CD4-positive, alpha-beta T cell treated with Interleukin-17A for 1 hour (primary cell): ENCODE measurements around the gene MACROD2.
"Not testable (repeated sequence)": the region's sequence is repeated elsewhere in the genome, so short reads cannot be mapped to it uniquely, and the experiment has no call there.

Experiments used
- DNase-seq: peaks from one replicate; pipeline ENCODE4 v3.0.0-alpha.2; 2020

MACROD2 gene

DNA sequence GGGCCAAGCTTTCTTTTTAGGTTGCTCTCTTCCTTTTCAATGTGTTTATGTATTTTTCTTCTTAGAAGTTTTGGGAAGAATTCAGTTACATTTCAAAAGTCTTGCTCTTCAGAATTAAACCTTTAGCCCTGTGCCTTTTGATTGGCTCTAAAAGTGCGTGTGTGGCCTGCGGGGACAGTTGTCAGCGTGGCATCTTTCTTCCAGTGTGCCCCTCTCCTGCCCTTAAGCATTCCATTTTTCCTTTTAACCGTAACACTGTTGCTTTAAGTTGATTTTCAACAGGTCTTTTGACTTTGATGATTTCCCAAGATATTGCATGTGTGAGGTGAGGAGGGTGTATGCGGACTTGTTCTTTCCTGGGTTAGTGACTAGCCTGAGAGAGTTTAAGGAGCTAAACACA is 1341.2 kb downstream of the MACROD2 start:
- no peak for DNase-seq

DNA sequence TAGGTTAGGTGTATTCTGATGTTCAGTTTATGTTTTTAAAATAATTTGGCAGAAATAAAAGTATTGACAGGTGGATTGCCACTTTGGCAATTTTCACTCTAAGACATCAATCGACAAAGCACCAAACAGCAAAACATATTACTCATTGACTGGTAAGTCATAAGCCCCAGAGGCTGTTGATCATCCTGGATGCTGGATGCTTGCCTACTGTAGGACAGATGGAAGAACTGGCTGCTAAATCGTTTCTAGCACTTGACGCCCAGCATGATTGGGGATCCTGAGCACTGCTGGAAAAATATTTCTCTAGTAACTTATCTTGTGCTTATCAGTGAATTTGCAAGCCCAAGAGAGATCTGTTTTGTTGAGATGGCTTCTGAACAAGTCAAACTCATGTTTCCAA is 1343.9 kb downstream of the MACROD2 start:
- DNase-seq, result no peak

- no peak for DNase-seq
Measured at GRCh38 chr20:15342991-15343523, 1347.7 kb downstream of the MACROD2 start.

DNA sequence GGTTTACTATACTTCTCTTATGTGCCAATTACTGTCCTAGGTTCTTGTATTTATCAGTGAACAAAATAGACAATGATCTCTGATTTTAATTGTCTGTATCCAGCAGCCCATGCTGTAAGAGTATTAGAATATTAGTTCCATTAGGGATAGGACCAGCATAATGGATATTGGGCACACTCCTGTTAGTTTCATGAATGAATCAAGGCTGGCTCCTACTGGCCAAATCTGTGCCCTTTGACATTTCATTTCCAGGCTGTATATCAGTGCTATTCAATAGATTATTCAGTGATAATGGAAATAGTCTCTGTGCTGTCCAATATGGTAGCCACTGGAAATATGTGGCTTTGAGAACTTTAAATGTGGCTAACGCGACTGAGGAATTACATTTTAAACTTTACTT is 1350.0 kb downstream of the MACROD2 start:
- DNase-seq, result no peak

GRCh38 chr20:15346657-15347280 is 1351.5 kb downstream of the MACROD2 start:
- no peak for DNase-seq

GRCh38 chr20:15359056-15359455 is 1363.7 kb downstream of the MACROD2 start:
- DNase-seq, result no peak

DNA sequence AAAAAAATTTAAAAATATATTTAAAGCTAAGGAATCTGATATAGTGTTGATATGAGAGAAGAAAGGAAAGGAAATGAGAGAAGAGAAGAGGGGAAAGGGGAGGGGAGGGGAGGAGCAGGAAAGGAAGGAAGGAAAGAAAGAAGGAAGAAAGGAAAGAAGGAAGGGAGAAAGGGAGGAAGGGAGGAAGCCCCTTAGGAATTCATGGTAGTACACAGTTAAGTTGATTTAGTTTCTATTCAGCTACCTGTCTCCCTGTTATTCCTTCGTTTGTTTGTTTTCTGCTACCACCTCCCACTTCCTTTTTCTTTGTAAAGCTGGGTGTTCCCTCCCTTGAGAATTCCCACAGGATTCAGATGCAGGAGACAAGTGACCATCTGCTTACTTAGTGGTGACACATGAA is 1367.5 kb downstream of the MACROD2 start:
- no peak for DNase-seq

DNA sequence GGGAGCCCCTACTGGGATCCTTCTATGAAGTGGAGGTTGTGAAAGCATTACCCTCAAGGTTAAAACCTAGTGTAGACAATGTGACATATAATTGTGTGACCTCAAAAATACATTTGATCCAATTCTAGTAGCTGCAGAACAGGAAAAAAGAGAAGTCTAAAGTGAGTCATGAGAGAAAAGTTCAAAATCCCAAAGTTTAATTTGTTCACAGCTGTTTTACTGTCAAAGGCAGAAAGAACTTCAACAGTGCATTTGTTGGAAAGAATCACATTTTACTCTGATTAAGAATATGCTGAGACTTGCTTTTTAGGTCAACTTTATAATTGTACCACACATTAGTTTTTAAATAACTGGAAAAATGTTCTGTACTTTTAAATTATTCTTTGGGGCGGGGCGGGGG is 1369.5 kb downstream of the MACROD2 start:
- no peak for DNase-seq

GRCh38 chr20:15370370-15370769 is 1375.1 kb downstream of the MACROD2 start:
- DNase-seq, result no peak

DNA sequence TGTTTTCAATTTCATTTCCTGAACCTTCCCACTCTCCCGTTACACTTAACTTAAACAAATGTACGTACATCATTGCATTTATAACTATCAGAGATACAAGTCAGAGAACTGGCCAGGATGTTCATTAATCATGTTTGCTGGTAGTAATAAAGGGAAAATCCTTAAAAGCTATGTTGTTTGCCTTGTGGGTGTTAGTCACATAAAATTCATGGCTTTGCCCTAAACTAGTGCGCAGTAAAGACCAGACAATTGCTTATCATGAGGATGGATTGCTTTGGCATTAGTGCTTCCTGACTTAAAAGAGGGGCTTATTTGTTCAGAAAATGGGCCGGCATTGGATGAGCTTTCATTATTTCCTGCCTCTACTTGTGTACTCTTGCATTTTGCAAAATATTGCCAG is 1379.4 kb downstream of the MACROD2 start:
- DNase-seq, result no peak

DNA sequence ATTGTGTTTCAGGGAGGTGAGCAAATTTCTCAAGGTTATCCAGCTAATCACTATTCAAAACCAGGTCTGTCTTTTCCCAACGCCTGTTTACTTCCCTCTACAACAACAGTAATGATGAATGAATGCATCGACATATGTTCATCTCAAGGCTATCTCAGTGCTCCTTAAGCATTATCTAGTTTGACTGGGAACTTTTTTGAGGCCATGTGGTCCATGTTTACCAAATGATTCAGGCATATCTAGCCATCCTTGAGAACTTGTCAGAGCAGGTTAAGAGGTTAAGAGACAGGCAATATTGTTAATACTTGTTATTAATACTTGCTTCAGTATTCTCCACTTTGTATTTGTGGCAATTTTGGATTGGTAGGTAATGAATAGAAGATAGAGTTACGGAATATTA is 1380.5 kb downstream of the MACROD2 start:
- DNase-seq, result no peak

- not testable (repeated sequence) for DNase-seq
Measured at GRCh38 chr20:15377603-15378002, 1382.3 kb downstream of the MACROD2 start.

DNA sequence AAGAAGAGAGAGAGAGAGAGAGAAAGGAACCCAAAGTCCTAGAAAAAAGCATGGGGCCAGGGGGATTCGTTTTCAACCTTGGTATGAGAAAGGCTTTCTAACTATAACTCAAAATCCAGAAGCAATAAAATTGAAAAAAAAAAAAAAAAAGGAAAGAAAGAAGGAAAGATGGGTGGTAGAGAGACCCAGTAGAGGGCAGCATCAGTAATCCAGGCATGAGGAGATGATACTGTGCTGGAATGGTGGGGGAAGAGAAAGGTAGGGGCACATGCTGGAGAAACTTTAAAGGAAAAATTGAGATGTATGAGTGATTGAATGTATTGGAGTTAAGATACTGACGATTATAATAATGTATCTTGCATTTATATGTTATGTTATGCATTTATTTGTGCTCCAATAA is 1382.8 kb downstream of the MACROD2 start:
- DNase-seq, result no peak

GRCh38 chr20:15379681-15380296 is 1384.5 kb downstream of the MACROD2 start:
- no peak for DNase-seq

DNA sequence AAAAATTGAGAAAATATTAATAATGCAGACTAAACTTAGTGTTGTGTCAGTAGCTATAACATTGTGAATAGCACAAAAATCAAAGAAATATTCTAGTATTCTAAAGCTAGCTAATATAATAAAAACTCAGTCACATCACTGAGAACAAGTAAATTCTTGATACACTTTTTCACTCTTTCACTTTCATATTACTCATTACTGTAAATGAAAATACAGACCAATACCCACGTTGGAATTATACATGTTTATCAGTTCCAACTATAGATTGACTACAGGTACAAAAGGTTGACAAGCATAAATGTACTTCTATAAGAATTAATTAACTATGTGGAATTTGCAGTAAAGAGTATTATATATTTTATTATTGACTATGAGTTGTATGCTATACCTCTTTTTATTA is 1385.5 kb downstream of the MACROD2 start:
- no peak for DNase-seq

DNA sequence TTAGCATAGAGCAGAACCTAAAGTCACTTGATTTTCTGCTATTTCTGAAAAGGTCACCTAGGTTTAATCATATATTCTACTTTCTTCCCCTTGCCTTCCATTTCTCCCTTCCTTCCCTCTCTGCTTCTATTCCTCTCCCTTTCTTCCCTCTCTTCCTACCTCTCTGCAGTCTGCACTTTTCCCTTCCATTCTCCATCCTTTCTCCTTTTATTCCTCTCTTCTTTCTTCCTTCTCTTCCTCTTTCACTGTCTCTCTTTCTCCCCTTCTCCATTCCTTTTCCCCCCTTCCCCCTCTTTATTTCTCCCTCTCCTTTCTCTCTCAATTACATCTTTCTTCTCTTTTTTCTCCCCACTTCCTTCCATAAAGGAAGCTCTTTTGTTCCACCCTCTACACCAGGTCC is 1391.9 kb downstream of the MACROD2 start:
- DNase-seq, result no peak

GRCh38 chr20:15395457-15395856 is 1400.1 kb downstream of the MACROD2 start:
- DNase-seq, result no peak

- no peak for DNase-seq
Measured at GRCh38 chr20:15396026-15396425, 1400.7 kb downstream of the MACROD2 start.

- no peak for DNase-seq
Measured at GRCh38 chr20:15396900-15397299, 1401.6 kb downstream of the MACROD2 start.

DNA sequence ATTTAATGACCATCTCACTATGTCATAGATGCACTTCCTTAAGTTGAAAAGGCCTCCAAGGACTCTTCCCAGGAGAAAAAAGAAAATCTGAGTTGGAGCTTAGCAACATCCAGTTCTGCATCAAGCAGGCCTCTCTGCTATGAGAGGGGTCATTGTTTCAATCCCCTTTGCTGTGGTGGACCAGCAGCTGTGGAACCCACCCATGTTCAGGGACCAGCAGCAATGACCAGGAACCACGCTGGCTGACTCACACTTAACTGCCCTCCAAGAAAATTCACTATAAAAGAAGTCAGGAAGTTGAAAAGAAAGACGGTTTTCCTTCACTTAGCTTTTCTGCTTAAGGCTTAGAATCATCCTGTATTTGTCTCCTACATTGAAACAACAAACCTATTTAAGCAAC is 1404.5 kb downstream of the MACROD2 start:
- DNase-seq, result no peak

GRCh38 chr20:15406072-15406471 is 1410.8 kb downstream of the MACROD2 start:
- no peak for DNase-seq

GRCh38 chr20:15411781-15412180 is 1416.5 kb downstream of the MACROD2 start:
- DNase-seq, result no peak

GRCh38 chr20:15415908-15416307 is 1420.6 kb downstream of the MACROD2 start:
- DNase-seq, result no peak

GRCh38 chr20:15419856-15420255 is 1424.5 kb downstream of the MACROD2 start:
- DNase-seq, result no peak

GRCh38 chr20:15422966-15423365 is 1427.7 kb downstream of the MACROD2 start:
- DNase-seq, result no peak
